Natural killer cell (primary cell): ENCODE results near the gene CUEDC1. TPM values are rescaled to one million over a fixed set of nuclear protein-coding genes. Genes with fewer than 3 reads are reported as not detected.

Experiments used
- ATAC-seq, 3 donors: fragments of 150-1000 bp in 2 of 3; fragments of 200-7000 bp in 1 of 3; cut with Tn5 transposase; 1 replicate in 1 of 3; 2 replicates in 2 of 3; pipeline ENCODE4 v1.10.0; 2021; ENCODE audit warnings: mild to moderate bottlenecking in 2 of 3, moderate library complexity in 2 of 3
- DNase-seq, 2 donors: peaks; one replicate each; pipeline versions ENCODE4 v3.0.0 to v3.0.0-alpha.2; 2013 to 2021; ENCODE audit warnings: mixed read lengths in 1 of 2
- H3K27ac ChIP-seq: one replicate; pipeline ENCODE4 v1.5.1; 2013; ENCODE audit warnings: mild to moderate bottlenecking, low read length
- H3K27me3 ChIP-seq: one replicate; pipeline ENCODE4 v1.6.1; 2013; ENCODE audit warnings: low read length; ENCODE audit not compliant: control insufficient read depth, insufficient read depth
- H3K36me3 ChIP-seq: one replicate; pipeline ENCODE4 v1.6.1; 2013; ENCODE audit warnings: low read length; ENCODE audit not compliant: control insufficient read depth, insufficient read depth
- H3K4me1 ChIP-seq: one replicate; pipeline ENCODE4 v1.6.1; 2013; ENCODE audit warnings: low read length; ENCODE audit not compliant: control insufficient read depth, insufficient read depth
- H3K4me3 ChIP-seq: one replicate; pipeline ENCODE4 v1.5.1; 2013; ENCODE audit warnings: low read length
- H3K9me3 ChIP-seq: one replicate; pipeline ENCODE4 v1.6.1; 2013; ENCODE audit warnings: low read length; ENCODE audit not compliant: control insufficient read depth, insufficient read depth
- H3K27ac Mint-ChIP-seq, 2 donors: one replicate each; pipeline ENCODE4 v1.8.0; 2022; ENCODE audit warnings: mild to moderate bottlenecking in 2 of 2, mixed read lengths in 2 of 2, moderate library complexity in 1 of 2
- H3K27me3 Mint-ChIP-seq, 2 donors: one replicate each; pipeline ENCODE4 v1.8.0; 2022; ENCODE audit warnings: low read depth in 2 of 2, mixed read lengths in 2 of 2
- H3K36me3 Mint-ChIP-seq: one replicate; pipeline ENCODE4 v1.8.0; 2022; ENCODE audit warnings: mixed read lengths
- H3K4me1 Mint-ChIP-seq, 2 donors: one replicate each; pipeline ENCODE4 v1.8.0; 2022; ENCODE audit warnings: mixed read lengths in 2 of 2
- H3K4me3 Mint-ChIP-seq: one replicate; pipeline ENCODE4 v1.8.0; 2022; ENCODE audit warnings: mild to moderate bottlenecking, moderate library complexity, mixed read lengths
- H3K9me3 Mint-ChIP-seq, 2 donors: one replicate each; pipeline ENCODE4 v1.8.0; 2022; ENCODE audit warnings: mixed read lengths in 2 of 2
- WGBS: methylation state at CpG from one replicate; pipeline ENCODE4 v1.1.7; 2013; ENCODE audit warnings: missing lambda C conversion rate; ENCODE audit not compliant: insufficient coverage; 5-methylcytosine and 5-hydroxymethylcytosine counted together
- intact Hi-C: fragments of 100-400 bp; cut with micrococcal nuclease; formaldehyde crosslinking; loops from one replicate; pipeline ENCODE4 v1.14.2; 2022
- total RNA-seq, 4 donors: library from RNA; stranded (reverse); fragments of 120-200 nt in 1 of 4; gene quantifications; one replicate each; pipeline versions ENCODE4 v1.2.3 to v1.2.4, GENCODE V29; 2013 to 2022
- TF ChIP-seq, protein P1 (sequence below): fragments of 200-600 bp; IDR thresholded peaks from one replicate; pipeline ENCODE4 v1.8.0; 2022; ENCODE audit warnings: antibody characterized with exemption

The CUEDC1 gene
- total RNA-seq, 3 donors from 2014 or later (not counting 1 experiment from before 2014, with no cell fraction given), result 1.5 to 3.7 (median 2.6) TPM

DNA sequence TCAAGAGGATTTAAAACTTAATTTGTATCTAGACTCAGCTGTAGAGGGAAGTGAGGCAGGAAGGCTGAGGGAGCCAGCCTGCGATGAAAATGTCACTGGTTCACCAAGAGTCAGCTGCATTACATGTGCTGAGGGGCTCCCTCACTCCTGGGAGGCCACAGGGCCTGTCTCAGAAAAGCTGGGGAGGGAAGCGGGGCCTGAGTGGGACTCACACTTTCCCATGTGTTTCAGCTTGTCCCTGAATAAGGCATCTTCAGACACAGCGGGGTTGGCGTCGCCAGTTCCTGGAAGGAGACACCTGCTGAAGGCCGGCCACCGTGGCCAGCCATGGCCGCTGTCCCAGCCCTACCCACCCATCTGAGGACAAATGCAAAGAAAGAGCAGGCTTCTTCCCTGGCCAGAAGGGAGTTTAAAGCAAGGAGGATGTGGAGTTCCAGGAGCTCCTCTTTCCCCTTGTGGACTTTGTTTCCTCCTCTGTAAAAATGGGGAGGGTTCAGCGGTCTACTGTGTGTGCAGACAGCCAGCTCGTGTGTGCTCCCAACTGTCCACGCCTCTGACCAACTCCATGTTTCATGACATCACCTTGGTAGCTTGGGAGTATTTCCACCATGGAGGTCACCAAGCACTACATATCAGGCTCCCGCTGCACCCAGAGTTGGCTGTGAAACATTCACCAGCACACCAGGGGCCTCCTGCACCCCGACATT is 86.1 kb downstream of the CUEDC1 start:
- Histone ChIP-seq H3K27me3 (peaks cover 9% of the 10 kb centered on the region), H3K36me3 (no peaks in the 10 kb centered on the region), H3K27ac (no peak overlapping the region), H3K4me1 (peaks cover 38% of the 10 kb centered on the region), H3K9me3 (no peaks in the 10 kb centered on the region), H3K4me3 (no peak overlapping the region)
- Mint-ChIP-seq H3K4me3 (no peak overlapping the region), H3K4me1 (peaks cover 0 to 5% of the 10 kb centered on the region in 2 donors), H3K9me3 (no peaks in the 10 kb centered on the region), H3K36me3 (no peaks in the 10 kb centered on the region), H3K27ac (no peak overlapping the region), H3K27me3 (peaks cover 16 to 34% of the 10 kb centered on the region in 2 donors)
- intact Hi-C loops, result no loop called here
- ATAC-seq, result no peak
- 78% methylated on average over 13 of the region's 13 CpGs for WGBS
- TF ChIP-seq, protein P1, sequence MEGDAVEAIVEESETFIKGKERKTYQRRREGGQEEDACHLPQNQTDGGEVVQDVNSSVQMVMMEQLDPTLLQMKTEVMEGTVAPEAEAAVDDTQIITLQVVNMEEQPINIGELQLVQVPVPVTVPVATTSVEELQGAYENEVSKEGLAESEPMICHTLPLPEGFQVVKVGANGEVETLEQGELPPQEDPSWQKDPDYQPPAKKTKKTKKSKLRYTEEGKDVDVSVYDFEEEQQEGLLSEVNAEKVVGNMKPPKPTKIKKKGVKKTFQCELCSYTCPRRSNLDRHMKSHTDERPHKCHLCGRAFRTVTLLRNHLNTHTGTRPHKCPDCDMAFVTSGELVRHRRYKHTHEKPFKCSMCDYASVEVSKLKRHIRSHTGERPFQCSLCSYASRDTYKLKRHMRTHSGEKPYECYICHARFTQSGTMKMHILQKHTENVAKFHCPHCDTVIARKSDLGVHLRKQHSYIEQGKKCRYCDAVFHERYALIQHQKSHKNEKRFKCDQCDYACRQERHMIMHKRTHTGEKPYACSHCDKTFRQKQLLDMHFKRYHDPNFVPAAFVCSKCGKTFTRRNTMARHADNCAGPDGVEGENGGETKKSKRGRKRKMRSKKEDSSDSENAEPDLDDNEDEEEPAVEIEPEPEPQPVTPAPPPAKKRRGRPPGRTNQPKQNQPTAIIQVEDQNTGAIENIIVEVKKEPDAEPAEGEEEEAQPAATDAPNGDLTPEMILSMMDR, result no peak
- no peak for DNase-seq

DNA sequence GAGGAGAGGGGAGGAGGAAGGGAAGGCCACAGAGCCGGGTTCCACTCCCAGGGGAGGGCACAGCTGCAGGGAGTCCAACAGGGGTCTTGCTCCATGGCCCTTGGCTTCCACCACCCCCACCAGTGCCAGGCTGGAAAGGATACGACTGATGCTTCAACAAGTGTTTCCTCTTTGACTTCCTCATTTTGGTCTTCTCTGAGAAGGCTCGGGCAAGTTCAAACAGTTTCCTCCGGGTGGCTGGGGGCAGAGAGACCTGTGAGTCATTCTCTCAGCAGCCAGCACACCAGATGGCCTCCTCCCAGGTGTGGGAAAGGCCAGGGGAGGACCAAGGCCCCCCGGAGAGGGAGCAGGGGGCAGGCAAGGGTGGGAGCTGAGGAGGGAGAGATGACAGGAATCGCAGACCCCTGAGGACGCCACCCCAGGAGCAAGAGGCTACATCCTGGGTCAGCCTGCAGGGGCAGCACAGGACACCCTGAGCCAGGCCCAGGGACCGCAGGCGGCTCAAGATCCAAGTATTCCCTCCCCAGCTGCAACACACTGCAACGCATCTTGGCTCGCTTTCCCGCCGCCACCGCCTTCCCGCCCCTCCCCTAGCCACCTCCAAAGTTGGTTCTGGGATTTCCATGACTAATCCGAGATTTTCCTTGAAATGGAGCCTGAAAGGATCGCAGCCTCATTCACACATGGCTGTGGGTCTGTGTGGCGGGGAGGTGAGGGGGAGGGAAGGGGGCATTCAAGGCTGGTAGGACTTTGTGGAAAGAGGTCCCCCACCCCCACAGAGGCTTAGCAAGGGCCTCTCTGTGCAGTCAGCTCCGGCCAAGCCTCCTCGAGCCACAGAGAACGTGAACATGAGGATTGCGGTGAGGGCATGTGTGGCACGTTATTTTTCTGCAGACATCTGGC is 87.0 kb downstream of the CUEDC1 start:
- Histone ChIP-seq H3K4me3 (no peak overlapping the region), H3K4me1 (peaks cover 30% of the 10 kb centered on the region), H3K27ac (no peak overlapping the region), H3K36me3 (no peaks in the 10 kb centered on the region), H3K9me3 (no peaks in the 10 kb centered on the region), H3K27me3 (peaks cover 4% of the 10 kb centered on the region)
- no peaks in the 10 kb centered on the region for H3K36me3 Mint-ChIP-seq
- ATAC-seq (peak; percentile 45 to 70 (median 61)), DNase-seq (peak in 1 of 2 donors; percentile 37)
- no peaks in the 10 kb centered on the region for H3K9me3 Mint-ChIP-seq
- no peak overlapping the region for H3K27ac Mint-ChIP-seq
- TF ChIP-seq, protein P1, result no peak
- intact Hi-C loops, result no loop called here
- H3K4me1 Mint-ChIP-seq, result peaks cover 0 to 5% of the 10 kb centered on the region in 2 donors
- H3K27me3 Mint-ChIP-seq, result peaks cover 16 to 35% of the 10 kb centered on the region in 2 donors
- WGBS, result 28% methylated on average over 21 of the region's 23 CpGs
- no peak overlapping the region for H3K4me3 Mint-ChIP-seq

GRCh38 chr17:57867126-57867525 is 88.1 kb downstream of the CUEDC1 start:
- Mint-ChIP-seq H3K4me1 (peaks cover 0 to 4% of the 10 kb centered on the region in 2 donors), H3K27me3 (peaks cover 25 to 36% of the 10 kb centered on the region in 2 donors), H3K4me3 (no peak overlapping the region), H3K36me3 (no peaks in the 10 kb centered on the region), H3K9me3 (no peaks in the 10 kb centered on the region), H3K27ac (no peak overlapping the region)
- DNase-seq (no peak), ATAC-seq (no peak)
- Histone ChIP-seq H3K9me3 (no peaks in the 10 kb centered on the region), H3K36me3 (no peaks in the 10 kb centered on the region), H3K27me3 (peaks cover 6% of the 10 kb centered on the region), H3K27ac (no peak overlapping the region), H3K4me3 (no peak overlapping the region), H3K4me1 (peaks cover 19% of the 10 kb centered on the region)
- WGBS, result 91% methylated on average over 10 of the region's 10 CpGs
- intact Hi-C loops, result no loop called here
- TF ChIP-seq, protein P1, result no peak
